Stimulated activated CD8-positive, alpha-beta memory T cell treated with anti-CD3 and anti-CD28 coated beads, Interleukin-2, amount 100 ng/mL, for 48 hours (primary cell): ENCODE results near the gene INHBB.
"Not testable (repeated sequence)": the region's sequence is repeated elsewhere in the genome, so short reads cannot be mapped to it uniquely, and the experiment has no call there.

ENCODE experiments used
- DNase-seq, 2 donors: peaks; one replicate each; pipeline ENCODE4 v3.0.0-alpha.2; 2020; ENCODE audit warnings: low read depth in 2 of 2

Gene INHBB

DNA sequence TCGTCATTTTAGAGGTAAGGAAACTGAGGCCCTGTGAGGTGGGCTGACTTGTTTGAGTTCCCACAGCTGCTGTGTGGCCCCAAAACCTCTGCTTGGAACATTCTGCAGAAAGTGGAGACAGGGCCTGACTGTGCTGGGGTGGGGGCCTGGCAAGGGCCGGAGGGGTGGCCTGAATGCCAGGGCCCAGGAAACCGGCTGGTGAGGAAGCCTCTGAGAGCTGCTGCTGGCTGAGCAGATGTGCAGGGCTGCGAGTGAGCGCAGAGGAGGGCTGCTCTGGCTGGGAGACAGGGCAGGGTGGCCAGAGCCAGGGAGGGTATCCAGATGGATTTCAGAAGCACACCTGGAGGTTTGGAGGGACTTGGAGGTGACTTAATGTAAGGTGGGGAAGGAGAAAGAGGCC is 29.9 kb upstream of the INHBB start:
- no peak for DNase-seq

DNA sequence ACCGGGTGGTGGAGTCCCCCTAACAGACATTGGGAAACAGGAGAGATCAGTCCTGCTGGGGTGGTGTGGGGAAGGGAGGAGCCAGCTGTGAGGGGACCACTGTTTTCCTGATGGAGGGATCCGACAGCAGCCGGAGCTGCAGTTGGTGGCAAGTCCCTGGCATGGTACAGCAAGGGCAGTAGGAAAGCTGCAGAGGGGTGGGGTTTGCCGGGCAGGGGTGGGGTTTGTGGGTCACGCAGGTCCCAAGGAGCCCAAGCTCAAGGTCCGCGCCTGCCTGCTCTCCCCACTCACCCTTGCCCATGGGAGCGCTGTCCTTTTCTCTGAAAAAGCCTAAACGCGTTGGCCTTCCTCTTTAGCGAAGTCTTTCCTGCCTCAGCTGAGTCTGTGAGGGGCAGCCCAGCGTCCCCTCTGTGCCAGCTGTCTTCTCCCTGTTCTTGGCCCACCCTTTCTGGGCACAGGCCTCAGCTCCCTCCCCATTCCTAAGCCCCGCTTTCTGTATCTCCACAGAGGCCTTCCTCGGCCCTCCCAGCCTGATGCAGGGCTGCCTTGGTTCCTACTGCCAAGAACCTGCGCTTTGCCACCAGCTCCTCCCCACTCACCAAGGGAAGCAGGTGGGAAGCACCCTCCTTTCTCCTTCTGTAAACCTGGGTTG is 29.3 kb upstream of the INHBB start:
- no peak for DNase-seq

DNA sequence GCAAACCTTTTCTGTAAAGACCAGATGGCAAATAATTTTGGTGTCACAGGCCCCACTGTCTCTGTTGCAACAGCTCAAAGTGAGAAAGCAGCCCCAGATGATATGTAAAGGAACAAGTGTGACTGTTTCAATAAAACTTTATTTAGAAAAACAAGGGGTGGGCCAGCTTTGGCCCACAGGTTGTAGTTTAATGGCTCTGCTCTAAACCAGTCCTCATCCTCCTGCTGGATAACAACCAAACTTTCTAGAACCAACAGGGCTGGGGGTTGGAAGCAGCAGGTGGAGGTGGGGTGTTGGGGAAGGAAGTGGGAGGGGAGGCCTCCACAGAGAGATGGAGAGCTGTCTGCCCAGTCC is 28.8 kb upstream of the INHBB start:
- DNase-seq = no peak

DNA sequence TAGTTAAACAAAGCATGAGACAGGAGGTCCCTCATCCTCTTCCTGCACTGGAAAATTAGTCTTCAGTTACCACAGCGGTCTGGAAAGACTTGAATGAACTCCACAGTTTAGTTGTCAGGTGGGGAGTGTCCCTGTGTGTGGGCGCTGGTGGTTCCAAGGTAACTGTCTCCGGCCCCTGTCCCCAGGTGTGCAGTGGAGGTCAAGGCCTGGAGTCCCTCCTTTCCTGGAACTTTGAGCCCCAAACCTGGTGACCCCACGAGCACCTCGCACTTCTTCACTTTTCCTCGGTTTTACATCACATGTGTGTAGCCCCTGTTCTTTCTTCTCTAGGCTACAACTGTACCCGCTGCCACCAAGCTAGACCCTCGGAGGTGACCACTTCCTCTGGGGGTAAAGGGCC is 28.0 kb upstream of the INHBB start:
- DNase-seq = no peak

DNA sequence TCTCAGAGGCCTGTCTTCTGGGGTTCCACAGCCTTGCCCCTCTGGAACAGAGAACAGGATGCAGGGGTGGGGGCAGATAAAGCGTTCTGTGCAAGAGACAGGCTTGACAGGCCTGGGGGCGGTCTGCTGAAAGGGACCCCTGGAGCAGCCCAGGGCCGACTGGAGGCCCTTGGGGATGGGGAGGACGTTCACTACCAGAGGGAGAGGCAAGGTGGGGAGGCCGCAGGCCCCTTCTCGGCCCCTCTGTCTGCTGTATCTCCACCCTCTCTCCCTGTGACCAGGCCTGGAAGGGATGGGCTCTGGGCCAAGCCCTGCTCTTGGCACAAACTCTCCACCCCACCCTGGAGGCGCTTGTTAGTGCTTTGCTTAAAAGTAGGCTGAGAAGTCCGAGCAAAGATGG is 27.3 kb upstream of the INHBB start:
- DNase-seq = no peak

DNA sequence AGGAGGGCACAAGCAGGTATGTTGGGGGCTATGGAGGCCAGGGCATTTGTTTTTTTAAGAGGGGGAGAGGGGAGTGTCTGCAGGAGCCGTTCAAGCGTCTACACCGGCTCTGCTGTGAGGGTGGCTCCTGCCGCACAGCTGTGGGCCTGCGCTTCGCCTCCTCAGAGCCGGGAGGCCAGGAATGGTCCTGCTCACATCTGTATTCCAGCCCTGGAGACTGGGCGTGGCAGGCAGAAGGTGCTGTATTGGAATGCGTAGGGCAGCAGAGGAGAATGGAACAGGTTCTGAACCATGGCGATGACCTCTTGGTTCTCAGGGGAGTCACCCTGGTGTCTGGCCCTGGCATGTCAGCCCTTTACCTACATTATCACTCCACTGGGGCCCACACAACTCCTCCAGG is 26.8 kb upstream of the INHBB start:
- no peak for DNase-seq

DNA sequence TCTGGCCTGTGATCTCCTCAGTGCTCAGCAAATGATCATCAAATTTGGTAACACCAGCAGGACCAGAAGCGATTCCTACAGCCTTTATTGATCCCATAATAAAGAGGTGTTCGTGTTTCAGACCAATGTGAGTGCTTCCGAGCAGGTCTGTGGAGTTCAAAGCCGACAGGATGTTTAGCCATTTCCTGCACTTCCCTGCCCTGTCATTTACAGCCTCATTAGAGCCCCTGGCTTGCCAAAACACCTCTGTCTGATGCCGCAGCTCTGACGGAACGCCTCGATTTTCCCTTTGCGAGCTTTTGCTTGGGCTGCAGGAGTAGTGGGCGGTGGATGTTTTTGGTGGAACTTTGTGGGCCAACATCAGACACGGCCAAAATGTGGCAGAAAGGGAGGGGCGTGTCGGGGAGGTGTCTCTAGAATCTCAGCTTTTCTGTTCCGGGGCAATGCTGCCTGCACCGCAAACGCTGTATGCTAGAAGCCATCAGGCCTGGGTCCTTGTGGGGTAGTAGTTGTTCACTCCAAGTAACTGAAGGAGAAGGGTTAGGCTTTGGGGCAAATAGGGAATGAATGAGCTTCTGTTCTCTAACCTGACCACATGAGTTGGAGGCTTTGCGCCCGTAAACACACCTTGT is 26.1 kb upstream of the INHBB start:
- DNase-seq = no peak

DNA sequence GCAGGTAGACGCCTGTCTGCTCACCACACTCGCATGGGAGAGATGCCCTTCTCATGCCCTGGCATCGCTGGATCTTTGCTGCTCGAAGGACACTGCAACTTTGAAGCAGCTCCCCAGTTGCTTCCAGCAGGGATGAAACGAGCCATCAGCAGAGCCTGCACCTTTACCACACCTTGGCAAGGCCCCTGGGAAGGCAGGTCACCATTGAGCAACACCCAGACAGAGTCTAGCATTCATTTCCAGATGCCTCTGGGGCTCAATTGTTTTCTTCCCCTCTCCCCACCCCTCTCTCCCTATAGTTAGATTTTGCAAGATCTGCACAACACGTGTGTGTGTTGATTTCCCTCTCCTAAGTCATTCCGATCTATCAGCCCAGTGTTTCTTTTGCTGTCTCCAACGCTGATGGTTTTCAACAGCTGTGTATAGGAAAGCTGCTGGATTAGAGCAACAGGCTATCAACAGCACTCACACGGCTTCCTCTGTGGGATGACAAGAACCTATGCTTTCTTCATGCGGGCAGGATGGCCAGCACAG is 25.6 kb upstream of the INHBB start:
- no peak for DNase-seq

DNA sequence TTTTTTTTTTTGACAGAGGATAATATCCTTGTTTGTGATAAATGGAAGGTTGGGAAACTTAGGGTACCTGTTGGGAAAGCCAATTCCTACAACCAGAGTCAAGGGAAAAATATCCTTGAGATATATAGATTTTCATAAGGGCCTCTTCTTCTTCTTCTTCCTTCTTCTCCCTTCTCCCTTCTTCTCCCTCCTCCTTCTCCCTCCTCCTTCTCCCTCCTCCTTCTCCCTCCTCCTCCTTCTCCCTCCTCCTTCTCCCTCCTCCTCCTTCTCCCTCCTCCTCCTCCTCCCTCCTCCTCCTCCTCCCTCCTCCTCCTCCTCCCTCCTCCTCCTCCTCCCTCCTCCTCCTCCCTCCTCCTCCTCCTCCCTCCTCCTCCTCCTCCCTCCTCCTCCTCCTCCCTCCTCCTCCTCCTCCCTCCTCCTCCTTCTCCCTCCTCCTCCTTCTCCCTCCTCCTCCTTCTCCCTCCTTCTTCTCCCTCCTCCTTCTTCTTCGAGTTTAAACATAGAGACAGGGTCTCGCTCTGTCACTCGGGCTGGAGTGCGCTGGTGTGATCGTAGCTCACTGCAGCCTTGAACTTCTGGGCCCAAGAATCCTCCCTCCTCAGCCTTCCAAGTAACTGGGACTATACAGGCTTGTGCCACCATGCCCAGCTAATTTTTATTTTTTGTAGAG is 24.9 kb upstream of the INHBB start:
- not testable (repeated sequence) for DNase-seq

DNA sequence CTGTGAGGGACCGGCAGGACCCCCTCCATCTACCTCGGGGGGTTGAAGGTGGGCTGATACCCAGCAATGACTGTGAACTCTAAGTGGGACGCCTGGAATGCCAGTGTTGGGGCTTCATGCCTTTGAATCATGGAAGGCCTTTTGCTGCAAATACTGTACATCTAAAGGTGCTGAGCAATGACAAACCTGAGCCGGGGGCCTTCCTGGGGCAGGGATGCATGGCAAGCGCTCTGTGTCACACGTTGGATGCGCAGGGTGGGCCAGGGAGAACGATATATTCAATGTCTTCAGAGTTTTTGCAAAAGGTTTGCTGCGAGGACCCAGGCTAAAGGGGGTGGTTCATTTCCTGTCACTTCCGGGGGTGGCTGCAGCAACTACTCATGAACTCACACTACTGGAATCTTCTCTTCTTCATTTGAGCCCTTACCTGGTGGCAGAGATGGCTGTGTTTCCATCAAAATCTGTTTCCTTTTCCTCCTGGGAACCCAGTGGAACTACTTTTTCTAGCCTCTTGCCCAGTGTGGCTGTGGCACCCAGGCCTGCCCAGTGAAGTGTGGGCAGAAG is 24.1 kb upstream of the INHBB start:
- DNase-seq = no peak

DNA sequence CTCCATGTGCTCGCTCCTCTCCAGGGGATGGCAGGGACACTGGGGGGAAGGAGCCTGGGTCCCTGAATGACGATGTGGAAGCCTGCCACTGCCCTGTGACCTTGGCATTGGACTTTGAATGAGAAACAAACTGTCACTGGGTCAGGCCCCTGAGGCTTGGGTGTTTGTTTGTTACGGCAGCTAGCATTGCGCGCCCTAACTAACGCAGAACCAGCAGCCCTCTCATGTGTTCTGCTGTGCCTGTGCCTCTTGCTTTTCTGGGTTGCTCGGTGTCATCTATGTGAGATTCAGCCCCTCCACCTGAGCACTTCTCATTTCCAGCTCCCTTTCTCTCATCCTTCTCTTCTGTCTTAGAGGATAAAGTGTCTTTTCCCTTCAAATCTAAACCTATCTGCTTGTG is 23.6 kb upstream of the INHBB start:
- DNase-seq = no peak

DNA sequence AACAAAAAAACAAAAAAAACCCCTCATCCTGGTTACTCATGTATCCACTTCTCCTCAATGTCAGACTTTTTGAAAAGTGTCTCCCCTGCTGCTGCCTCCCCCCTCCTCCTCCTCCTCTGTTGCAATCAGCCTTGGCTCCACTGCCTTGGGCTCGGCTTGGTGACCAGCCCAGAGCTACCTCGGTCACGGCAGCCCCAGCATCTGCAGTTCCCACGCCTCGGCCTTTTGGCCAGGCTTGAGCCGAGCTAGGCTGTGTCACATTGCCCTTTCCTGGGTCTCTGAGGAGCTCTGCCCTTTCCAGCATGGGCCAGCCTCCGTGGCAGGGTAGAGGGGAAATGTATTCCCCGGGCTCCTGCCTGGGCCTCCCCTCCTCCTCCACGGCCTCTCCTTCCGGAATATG is 22.7 kb upstream of the INHBB start:
- DNase-seq = no peak

DNA sequence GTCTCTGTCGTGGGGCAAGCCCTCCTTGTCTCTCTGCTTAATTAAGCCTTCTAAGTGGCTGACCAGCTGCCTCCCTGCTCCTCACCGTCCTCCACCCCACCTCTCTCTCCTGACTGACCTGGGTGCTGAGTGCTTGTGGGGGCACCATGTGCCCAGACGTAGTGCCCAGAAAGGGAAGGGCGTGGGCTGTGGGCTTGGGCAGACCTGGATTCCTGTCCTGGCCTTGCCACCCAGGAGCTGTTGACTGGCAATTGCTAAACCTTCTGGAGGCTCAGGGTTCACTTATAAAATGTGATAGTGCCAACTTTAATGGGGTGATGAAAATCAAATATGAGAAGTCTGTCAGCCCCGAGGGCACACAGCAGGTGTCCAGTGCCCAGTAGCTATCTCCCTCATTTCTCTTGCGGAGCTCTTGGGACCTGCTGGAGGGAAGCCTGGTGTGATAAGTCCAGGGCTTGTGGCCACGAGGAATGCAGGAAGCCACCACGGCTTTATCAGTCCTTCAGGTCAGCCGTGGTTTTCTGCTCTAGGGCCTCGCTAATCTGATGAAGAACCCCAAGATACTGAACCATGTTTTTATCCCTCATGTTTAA is 22.0 kb upstream of the INHBB start:
- DNase-seq = no peak

DNA sequence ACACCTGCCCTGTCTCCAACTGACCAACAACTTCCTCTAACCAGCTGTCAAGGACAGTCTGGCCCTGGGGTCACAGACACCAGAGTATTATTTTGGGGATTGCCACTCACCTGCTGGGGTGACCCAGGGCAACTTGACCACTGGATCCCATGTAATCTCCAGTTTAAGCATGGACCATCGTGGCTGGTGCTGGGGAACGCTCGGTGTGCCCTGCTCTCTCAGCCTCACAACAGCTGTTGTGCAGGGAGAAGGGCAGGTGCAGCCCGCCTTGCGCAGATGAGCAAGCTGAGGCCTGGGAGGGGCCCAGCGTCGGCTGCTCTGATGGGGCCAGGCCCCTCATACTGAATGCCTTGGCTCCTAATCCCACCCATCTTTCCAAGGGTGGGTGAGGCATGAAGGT is 21.0 kb upstream of the INHBB start:
- no peak for DNase-seq

DNA sequence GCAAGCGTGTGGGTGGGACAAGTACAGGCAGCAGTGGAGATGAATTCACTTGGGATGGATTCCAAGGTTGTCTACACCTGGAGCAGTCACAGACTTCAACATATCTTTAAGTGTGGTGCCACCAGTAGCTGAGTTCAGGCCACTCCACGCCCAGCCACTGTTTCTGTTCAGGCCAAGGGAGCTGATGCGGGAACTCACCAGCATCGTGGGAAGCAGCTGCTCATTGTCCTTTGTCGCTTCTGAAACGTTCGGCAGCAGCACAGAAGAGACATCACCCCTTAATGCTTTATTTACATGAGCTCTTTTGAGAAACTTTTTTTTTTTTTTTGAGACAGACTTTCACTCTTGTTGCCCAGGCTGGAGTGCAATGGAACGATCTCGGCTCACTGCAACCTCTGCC is 19.9 kb upstream of the INHBB start:
- DNase-seq = no peak

DNA sequence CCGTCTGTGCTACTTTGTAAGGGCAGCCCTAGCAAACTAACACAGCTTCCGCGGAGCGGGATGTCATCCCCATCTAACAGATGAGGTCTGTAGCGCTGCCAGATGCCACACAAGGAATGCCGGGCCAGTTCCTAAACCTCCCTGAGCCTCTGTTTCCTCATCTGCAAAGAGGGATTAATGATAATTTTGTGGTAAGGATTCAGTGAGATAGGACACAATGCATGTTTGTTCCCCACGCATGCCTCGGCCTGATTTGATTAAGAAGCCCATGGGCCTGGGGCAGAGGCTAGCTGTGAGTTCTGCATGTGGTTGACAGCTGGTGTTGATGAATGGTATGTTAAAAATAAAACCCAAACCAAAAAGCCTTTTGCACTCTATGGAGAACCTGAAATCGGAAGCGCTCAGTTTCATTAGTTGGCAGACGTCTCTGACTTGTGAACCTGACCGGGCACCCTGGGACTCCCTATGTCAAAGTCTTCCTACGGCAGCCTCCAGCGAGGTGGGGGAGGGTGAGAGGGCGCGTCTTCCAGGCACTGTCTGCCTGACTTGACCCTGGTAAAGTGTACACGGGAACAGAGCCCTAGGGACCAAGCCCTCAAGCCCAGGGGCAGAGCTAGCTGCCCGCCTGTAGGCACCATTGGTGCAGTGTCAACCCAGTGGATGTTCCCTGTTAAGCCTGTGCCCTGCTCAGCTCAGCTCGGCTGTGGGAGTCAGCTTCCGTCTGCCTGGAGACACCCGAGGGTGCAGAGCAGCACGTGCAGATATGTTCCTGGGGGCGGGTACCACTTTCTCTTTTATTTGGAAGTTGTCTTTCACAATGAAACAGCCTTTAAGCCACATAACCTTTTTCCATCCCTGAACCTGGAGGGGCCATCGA is 14.8 kb upstream of the INHBB start:
- no peak for DNase-seq

DNA sequence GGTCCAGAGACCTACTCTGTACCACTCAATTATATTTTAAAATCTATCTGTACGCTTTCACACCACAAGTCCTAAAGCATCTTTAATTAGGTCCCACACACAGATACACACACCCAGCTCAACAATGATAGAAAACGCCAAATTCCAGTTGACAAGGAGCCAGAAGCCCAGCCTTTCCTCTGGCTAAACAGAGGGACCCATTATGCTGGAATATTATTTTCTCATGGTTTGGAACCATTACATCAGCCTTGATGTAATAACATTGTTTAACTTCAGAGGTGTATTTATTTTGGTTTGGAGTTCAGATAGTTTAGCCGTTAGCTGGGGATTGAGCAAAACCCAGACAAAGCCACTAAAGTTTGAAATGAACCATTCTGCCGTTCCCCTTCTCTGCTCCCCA is 14.0 kb upstream of the INHBB start:
- no peak for DNase-seq

DNA sequence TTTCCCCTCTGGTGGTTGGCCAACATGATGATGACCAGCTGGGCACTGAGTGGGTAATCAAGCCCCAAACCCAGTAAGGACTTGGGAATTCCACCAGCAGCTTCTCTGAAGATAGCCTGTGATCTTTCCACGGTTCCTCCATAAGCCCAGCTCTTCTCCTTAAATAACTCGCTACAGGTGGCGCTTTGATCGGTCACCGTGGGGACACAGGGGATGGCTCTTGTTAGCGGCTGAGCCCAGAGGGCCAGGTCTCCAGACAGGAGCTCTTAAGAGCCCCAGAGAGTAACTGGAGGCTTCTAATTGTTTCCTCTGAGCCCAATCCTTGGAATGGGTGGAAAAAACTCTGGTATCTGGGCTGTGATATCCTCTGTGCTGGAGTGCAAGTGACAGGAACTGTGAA is 13.6 kb upstream of the INHBB start:
- no peak for DNase-seq

DNA sequence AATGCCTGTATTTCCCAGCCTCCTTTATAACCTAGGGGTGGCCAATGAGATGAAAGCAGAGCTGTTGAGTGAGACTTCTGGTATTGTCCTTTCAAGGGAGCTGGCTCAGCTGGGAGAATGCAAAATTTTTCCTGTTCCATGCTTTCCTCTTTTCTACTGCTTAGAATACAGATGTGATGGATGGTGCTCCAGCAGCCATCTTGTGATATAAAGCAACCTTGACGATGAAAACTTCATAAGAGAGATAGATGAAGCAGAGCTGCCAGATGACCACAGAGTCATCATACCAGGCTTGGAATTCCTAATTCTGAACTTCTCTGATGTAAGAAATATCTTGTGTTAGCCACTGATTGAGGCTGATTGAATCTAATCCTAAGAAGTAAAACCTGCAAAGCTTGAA is 11.9 kb upstream of the INHBB start:
- DNase-seq = no peak

DNA sequence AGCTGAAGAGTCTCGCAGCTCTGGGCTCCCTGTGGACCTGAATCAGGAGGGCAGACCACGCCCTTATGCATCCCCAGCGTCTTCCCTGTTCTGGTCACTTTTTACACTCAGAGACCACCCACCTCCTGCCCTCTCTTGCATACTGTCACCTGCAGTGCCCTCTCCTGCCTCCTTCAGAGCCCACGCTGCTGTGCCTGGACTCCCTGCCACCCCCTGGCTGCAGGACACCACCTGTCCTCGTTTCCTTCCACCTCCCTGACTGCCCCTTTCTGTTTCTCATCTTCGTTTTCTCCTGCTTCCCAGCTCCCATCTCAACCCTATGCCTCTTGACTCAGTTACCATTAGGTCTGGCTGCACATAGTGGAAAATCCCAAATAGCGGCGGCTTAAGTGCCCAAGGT is 9.2 kb upstream of the INHBB start:
- DNase-seq = no peak

DNA sequence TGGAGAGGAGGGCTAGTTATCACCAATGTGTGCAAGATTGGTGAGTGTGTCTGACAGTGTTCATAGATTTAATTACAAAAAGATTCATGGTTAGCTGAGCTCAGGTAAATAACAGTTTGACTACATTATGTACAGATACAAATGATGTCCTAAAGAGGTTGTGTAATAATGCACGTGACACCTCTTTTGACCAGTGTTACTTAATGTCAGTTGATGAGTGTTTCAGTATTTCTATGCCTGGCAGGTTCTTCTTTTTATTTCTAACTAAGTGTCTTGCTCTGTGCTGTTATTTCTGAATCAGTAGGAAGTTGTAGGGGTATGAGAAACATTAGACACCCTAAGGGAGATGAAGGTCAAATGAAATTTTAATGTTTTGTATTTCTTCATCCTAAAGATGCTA is 7.9 kb upstream of the INHBB start:
- no peak for DNase-seq

DNA sequence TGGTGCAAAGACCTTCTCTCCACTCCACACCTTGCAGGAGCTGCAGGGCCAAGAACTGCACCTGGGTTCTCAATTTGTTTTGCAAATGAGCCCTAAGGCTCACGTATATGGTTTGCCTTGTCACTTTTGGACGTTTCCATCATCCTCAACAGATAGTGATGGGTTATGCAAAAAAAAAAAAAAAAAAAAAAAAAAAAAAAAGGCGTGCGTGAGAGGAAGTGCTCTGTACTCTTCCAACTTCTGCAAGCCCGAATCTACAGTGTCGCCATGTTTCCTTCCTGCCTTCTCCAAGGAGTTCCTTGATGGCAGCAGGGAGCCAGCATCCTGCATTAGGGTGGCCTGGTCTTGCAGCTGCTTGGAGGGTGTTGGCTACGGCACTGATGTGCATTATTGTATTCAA is 4.0 kb upstream of the INHBB start:
- no peak for DNase-seq
